ENCODE results near the gene IPO8.
"Not testable (repeated sequence)": the region's sequence is repeated elsewhere in the genome, so short reads cannot be mapped to it uniquely, and the experiment has no call there.

IPO8 gene

DNA sequence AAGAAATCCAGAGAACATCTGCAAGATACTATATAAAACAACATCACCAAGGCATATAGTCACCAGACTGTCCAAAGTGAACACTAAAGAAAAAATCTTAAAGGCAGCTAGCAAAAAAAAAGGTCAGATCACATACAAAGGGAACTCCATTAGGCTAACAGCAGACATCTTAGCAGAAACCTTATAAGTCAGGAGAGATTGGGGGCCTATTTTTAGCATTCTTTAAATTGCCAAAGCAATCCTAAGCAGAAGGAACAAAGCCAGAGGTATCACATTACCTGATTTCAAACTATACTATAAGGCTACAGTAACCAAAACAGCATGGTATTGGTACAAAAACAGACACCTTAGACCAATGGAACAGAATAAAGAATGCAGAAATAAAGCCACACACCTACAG lies 92.5 kb downstream of the IPO8 start:
- DNase-seq, result no peak

DNA sequence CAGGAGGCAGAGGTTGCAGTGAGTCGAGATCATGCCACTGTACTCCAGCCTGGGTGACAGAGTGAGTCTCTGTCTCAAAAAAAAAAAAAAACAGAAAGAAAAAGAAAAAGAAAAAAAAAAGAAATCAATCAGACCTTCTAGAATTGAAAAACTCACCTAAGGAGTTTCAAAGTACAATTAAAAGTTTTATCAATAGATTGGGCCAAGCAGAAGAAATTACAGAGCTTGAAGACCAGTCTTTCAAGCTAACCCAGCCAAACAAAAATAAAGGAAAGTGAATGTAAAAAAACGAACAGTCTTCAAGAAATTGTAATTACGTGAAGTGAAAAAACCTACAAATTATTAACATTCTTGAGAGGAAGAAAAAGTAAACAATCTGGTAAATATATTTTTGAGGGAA lies 93.0 kb downstream of the IPO8 start:
- DNase-seq, result no peak

DNA sequence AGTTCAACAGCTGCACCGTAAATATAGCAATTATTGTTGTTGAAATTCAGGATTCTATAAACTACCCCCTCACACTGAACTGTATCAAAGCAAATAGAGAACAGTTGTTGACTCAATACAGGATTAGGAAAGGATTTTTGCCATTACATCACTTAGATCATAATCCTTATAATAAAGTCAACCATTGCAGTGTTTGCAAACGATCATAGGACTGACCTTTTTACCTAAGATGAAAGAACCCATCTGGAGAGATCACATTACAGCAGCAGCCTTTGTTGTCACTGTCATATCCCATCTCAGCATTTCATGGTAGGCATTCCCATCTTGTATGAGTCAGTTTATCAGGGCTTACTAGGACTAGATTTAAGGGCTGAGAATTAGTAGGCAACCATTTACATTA lies 96.1 kb downstream of the IPO8 start:
- DNase-seq, result no peak

DNA sequence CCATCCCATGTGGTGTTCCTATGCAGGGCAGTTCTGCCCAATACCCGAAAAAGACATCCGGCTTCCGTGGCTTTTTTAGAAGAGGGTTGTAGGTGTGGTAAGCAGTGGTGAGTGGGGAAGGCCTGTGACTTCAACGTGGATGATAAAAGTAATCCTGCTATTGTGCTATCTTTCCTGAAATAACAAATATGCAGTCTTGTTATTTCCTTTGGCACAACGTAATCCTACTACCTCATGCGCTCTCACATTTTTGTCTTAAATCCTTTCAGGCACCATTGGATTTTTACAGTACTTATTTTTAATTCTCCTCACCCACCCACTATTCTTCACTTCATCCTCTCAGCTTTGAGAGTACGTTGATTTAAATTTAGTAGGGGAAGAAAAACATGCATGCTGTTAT lies 96.8 kb downstream of the IPO8 start:
- no peak for DNase-seq

DNA sequence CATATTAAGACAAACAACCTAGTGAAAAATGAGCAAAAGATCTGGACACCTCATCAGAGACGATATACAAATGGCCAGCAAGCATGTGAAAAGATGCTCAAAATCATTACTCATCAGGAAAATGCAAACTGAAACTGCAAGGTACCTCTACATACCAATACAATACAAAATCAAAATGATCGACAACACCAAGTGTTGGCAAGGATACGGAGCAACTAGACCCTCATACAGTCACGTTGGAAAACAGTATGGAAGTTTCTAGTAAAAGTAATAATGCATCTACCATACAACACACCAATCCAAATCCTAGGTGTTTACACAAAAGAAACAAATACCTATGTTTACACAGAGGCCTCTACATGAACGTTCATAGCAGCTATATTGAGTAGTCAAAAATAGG lies 99.9 kb downstream of the IPO8 start:
- no peak for DNase-seq

DNA sequence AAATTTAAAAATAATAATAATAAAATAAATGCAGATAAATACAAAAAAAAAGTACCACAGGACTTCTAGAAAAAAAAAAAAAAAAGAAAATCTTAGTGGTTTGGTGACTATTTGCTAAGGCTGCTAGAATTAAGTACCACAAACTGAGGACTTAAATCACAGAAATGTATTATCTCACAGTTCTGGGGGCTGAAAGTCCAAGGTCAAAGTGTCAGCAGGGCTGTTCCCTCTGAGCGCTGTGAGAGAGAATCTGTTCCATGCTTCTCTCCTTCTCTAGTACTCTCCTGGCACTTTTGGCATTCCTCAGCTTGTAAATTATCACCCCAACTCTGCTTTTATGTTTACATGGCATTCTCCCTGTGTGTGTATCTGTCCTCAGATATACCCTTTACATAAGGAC lies 101.2 kb downstream of the IPO8 start:
- DNase-seq, result no peak

DNA sequence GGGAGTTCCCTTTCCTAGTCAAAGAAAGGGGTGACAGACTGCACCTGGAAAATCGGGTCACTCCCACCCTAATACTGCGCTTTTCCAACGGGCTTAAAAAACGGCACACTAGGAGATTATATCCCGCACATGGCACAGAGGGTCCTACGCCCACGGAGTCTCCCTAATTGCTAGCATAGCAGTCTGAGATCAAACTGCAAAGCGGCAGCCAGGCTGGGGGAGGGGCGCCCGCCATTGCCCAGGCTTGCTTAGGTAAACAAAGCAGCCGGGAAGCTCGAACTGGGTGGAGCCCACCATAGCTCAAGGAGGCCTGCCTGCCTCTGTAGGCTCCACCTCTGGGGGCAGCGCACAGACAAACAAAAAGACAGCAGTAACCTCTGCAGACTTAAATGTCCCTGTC lies 107.1 kb downstream of the IPO8 start:
- not testable (repeated sequence) for DNase-seq

DNA sequence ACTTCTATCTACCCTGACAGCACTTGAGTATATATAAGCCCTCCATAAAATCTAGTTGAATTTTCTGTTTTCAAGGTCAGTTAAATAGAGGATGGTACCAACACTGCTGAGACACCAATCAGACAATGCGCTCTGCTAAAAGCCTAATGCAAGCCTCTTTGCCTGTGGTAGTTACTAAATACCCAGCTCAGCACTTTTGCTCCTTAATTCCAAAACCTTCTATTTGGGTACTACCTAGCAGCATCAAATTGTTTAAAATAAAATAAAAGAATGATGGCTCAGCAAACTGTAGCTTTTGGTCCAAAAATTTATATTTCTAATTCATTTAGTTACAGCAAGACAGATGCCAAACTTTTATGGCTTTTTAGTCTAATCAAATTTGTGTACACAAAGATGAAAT lies 107.9 kb downstream of the IPO8 start:
- no peak for DNase-seq

DNA sequence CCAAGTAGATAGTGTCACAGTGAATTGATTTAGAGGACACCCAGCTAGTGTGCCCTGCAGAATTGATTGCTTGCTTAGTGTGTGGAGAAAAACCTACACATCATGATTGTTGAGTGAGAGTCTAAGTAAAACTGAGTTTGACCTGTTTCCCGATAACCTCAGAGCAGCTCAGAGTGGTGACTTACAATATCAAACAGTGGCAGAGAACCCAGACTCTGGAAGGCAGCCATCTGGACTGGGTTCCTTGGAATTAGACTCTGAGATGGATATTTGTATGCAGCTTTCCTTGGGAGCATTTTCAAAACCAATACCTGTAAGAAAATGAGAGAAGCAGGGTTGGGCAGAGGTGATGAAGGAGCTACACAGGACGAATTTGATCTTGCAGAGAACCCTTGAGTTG lies 109.8 kb downstream of the IPO8 start:
- no peak for DNase-seq

DNA sequence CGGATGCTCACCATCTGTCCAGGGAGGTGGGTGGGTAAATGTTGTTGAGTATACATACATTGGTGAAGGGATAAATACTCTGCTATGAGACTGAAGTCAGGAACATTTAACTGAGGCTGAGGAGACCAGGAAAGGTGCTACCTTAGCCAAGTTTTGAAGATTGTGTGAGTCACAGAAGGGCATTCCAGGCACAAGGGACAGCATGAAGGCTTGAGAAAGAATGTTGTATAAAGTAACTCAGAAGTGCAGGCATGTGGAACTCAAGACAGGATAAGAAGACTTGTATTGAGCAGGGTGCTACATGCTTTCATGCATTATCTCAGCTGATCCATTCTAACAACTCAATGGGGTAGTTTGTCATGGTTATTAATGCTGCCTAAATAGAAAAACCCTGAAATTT lies 112.7 kb downstream of the IPO8 start:
- DNase-seq, result no peak

DNA sequence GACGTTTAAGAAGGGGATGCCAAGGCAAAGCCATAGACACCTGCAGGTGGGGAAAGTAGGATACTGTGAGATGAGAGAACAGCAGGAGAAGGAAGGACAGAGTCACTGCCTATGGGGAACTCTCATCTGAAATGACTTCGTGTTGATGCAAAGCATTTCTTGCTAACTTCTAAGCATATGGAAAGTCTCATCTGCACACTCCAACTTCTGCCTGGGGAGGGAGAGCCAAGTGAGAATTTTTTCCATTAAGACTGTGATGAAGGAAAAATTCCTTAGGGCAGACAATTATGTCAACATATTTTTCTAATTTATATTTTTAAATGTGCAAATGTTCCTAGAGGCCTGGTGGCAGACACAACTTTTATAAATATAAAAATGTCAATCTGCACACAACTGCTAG lies 115.3 kb downstream of the IPO8 start:
- no peak for DNase-seq
